Pancreas (tissue), 10 donors: ENCODE results near the gene PGBD4. TPM values are rescaled to one million over a fixed set of nuclear protein-coding genes. Genes with fewer than 3 reads are reported as not detected.

ENCODE experiments used
- ATAC-seq, 4 donors: fragments of 200-7000 bp; cut with Tn5 transposase; one replicate each; pipeline versions ENCODE4 v1.8.0 to v1.9.1; 2020; ENCODE audit warnings: mild to moderate bottlenecking in 4 of 4, moderate library complexity in 4 of 4
- DNase-seq, 6 donors: peaks; one replicate each; pipeline ENCODE4 v3.0.0-alpha.2; 2020
- FAIRE-seq: peaks from 2 replicates; lab custom pipeline; 2012; peaks lifted over from hg19 to GRCh38; lab: Jason Lieb, UNC
- H3K27ac ChIP-seq, 4 donors: fragments of 200-600 bp; sonication (generic); 1 replicate in 3 of 4; 2 replicates in 1 of 4; pipeline versions ENCODE4 v1.5.0 to v1.8.0; 2020
- H3K27me3 ChIP-seq, 4 donors: fragments of 200-600 bp; one replicate each; pipeline ENCODE4 v1.8.0; 2021
- H3K36me3 ChIP-seq, 3 donors: fragments of 200-600 bp; sonication (generic) in 1 of 3; one replicate each; pipeline versions ENCODE4 v1.5.0 to v1.8.0; 2020 to 2021
- H3K4me1 ChIP-seq, 3 donors: fragments of 200-600 bp; one replicate each; pipeline ENCODE4 v1.8.0; 2021
- H3K4me3 ChIP-seq, 4 donors: fragments of 200-600 bp; sonication (generic) in 2 of 4; one replicate each; pipeline versions ENCODE4 v1.5.0 to v1.8.0; 2020 to 2021
- H3K9me3 ChIP-seq, 4 donors: fragments of 200-600 bp; one replicate each; pipeline ENCODE4 v1.8.0; 2021
- WGBS, 2 donors: extraction: QIAGEN DNeasy Blood & Tissue Kit; methylation state at CpG; one replicate each; pipeline ENCODE4 v1.1.7; 2013; 5-methylcytosine and 5-hydroxymethylcytosine counted together
- intact Hi-C, 3 donors: fragments of 100-400 bp; cut with DNase I; formaldehyde crosslinking; loops; one replicate each; pipeline versions ENCODE4 v1.11.1 to v1.14.2; 2022
- polyA plus RNA-seq, 2 donors: library from polyadenylated mRNA; stranded (reverse); fragments of 200-250 nt; gene quantifications; one replicate each; pipeline ENCODE4 v1.2.3, GENCODE V29; 2013
- total RNA-seq, 6 donors: library from RNA; stranded (reverse); fragmentation: NEBNext Ultra II Directional in 4 of 6; extraction: Animal tissue kit (Norgen Biotek cat#: 25700) in 4 of 6; gene quantifications; one replicate each; pipeline versions ENCODE4 v1.2.1 to v1.2.4, GENCODE V29; 2021 to 2023
- TF ChIP-seq, protein P1 (sequence below), 4 donors: fragments of 200-600 bp; sonication (generic) in 3 of 4; IDR thresholded peaks; one replicate each; pipeline versions ENCODE4 v1.5.0 to v1.8.0; 2021; ENCODE audit warnings: antibody characterized with exemption in 4 of 4
- donor health status: healthy with polysubstance abuse.
- donor health status: DM: no; HTN: no; CAD: no; lungs with moderate emphysema.
- donor health status: DM: no; HTN: no; CAD: no.
- donor health status: control.
- donor health status: control.
- donor health status: Bipolar disorder and iron deficiency.
- donor health status: DM: yes; HTN: yes; CAD: no.
- donor health status: DM: no; HTN: no; CAD: no.
- donor health status: DM: no; HTN: no; CAD: no.
- donor health status: DM: yes; HTN: yes; CAD: no.

Gene PGBD4
- total and polyA plus RNA-seq, 8 donors, result 0.37 to 1.1 (median 0.59) TPM

GRCh38 chr15:34147371-34148140 lies 45.7 kb downstream of the PGBD4 start:
- FAIRE-seq (no peak), ATAC-seq (no peak), DNase-seq (no peak)
- 69 to 75% methylated on average over 6 of the region's 6 CpGs for WGBS, 2 donors
- intact Hi-C loops, result no loop called here
- no peaks in the 10 kb centered on the region for H3K36me3 ChIP-seq
- TF ChIP-seq, protein P1, sequence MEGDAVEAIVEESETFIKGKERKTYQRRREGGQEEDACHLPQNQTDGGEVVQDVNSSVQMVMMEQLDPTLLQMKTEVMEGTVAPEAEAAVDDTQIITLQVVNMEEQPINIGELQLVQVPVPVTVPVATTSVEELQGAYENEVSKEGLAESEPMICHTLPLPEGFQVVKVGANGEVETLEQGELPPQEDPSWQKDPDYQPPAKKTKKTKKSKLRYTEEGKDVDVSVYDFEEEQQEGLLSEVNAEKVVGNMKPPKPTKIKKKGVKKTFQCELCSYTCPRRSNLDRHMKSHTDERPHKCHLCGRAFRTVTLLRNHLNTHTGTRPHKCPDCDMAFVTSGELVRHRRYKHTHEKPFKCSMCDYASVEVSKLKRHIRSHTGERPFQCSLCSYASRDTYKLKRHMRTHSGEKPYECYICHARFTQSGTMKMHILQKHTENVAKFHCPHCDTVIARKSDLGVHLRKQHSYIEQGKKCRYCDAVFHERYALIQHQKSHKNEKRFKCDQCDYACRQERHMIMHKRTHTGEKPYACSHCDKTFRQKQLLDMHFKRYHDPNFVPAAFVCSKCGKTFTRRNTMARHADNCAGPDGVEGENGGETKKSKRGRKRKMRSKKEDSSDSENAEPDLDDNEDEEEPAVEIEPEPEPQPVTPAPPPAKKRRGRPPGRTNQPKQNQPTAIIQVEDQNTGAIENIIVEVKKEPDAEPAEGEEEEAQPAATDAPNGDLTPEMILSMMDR (IDR thresholded peaks at IDR 0.05), result no peak
- no peaks in the 10 kb centered on the region for H3K27me3 ChIP-seq
- H3K4me1 ChIP-seq, result no peaks in the 10 kb centered on the region
- no peaks in the 10 kb centered on the region for H3K9me3 ChIP-seq
- H3K4me3 ChIP-seq, result no peak overlapping the region
- no peak overlapping the region for H3K27ac ChIP-seq

GRCh38 chr15:34154725-34155204 lies 52.9 kb downstream of the PGBD4 start:
- Histone ChIP-seq H3K9me3 (no peaks in the 10 kb centered on the region), H3K27me3 (no peaks in the 10 kb centered on the region), H3K4me3 (no peak overlapping the region), H3K36me3 (no peaks in the 10 kb centered on the region), H3K4me1 (no peaks in the 10 kb centered on the region), H3K27ac (no peak overlapping the region)
- ATAC-seq (peak in 1 of 4 donors; percentile 32), DNase-seq (no peak), FAIRE-seq (no peak)
- intact Hi-C loops, result no loop called here
- WGBS, 2 donors, result 98 to 99% methylated on average over 7 of the region's 7 CpGs
- TF ChIP-seq, protein P1 (IDR thresholded peaks at IDR 0.05), result no peak

DNA sequence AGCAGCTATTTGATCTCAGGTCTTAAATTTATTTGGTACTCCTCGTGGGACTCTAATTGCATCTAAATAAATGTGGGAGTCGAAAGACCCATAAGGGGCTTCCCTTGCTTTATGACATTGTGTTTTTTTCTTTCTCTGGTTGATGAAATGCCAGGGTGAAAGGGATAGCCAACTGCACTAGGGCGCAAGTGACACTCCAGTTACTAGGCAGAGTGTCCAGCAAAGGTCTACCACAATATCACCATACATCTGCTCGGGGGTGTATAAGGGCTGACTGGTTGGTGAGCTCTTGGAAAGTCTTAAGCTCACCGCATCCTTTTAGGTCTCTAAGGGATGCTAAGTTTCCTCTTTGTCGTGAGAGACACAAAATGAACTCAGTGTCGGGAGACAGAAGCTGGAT lies 54.0 kb downstream of the PGBD4 start:
- FAIRE-seq (no peak), ATAC-seq (no peak), DNase-seq (no peak)
- no peaks in the 10 kb centered on the region for H3K36me3 ChIP-seq
- intact Hi-C loops, result no loop called here
- no peak overlapping the region for H3K27ac ChIP-seq
- H3K9me3 ChIP-seq, result no peaks in the 10 kb centered on the region
- no peaks in the 10 kb centered on the region for H3K27me3 ChIP-seq
- no peaks in the 10 kb centered on the region for H3K4me1 ChIP-seq
- WGBS, 2 donors, result 88 to 97% methylated on average over 7 of the region's 7 CpGs
- H3K4me3 ChIP-seq, result no peak overlapping the region
- TF ChIP-seq, protein P1 (IDR thresholded peaks at IDR 0.05), result no peak

Other genes starting within 250 kb of the PGBD4 start
- gene CHRM5, start 133.6 kb upstream of the PGBD4 start, total RNA-seq, result not detected
- gene CHRM5, start 133.6 kb upstream of the PGBD4 start, polyA plus RNA-seq, result not detected
- gene AVEN, start 62.9 kb upstream of the PGBD4 start, total RNA-seq, result 10 to 100 TPM in 3 of 6 donors, 1 to 10 TPM in 3; 8.7 to 13.9 (median 10.0) TPM
- 1 to 10 TPM; 5.9 to 7.8 TPM for gene AVEN, start 62.9 kb upstream of the PGBD4 start, polyA plus RNA-seq
- gene EMC7, start 221 bp upstream of the PGBD4 start, total RNA-seq, result 10 to 100 TPM; 25.8 to 38.3 (median 31.7) TPM
- 10 to 100 TPM; 38.0 to 48.4 TPM for gene EMC7, start 221 bp upstream of the PGBD4 start, polyA plus RNA-seq
- gene KATNBL1, start 108.0 kb downstream of the PGBD4 start, total RNA-seq, result 10 to 100 TPM in 4 of 6 donors, 1 to 10 TPM in 2; 9.4 to 24.0 (median 11.4) TPM
- 10 to 100 TPM; 10.1 to 12.8 TPM for gene KATNBL1, start 108.0 kb downstream of the PGBD4 start, polyA plus RNA-seq
- gene EMC4, start 122.9 kb downstream of the PGBD4 start, total RNA-seq, result 10 to 100 TPM; 39.6 to 52.7 (median 41.0) TPM
- gene EMC4, start 122.9 kb downstream of the PGBD4 start, polyA plus RNA-seq, result 10 to 100 TPM; 62.0 to 82.6 TPM
- 10 to 100 TPM in 1 of 6 donors, 1 to 10 TPM in 5; 2.5 to 13.1 (median 6.4) TPM for gene SLC12A6, start 235.7 kb downstream of the PGBD4 start, total RNA-seq
- gene SLC12A6, start 235.7 kb downstream of the PGBD4 start, polyA plus RNA-seq, result 1 to 10 TPM; 2.8 to 5.9 TPM
- 10 to 100 TPM; 23.9 to 53.6 (median 33.8) TPM for gene NOP10, start 241.1 kb downstream of the PGBD4 start, total RNA-seq
- 10 to 100 TPM; 73.4 to 87.9 TPM for gene NOP10, start 241.1 kb downstream of the PGBD4 start, polyA plus RNA-seq
- gene NUTM1, start 241.2 kb downstream of the PGBD4 start, total RNA-seq, result not detected
- gene NUTM1, start 241.2 kb downstream of the PGBD4 start, polyA plus RNA-seq, result not detected